ENCODE measurements around the gene PGA3.
A peak's percentile ranks its signal among the peaks of the same experiment; 100 is the strongest.

The PGA3 gene

GRCh38 chr11:61172356-61172755, 31.0 kb upstream of the PGA3 start:
- no peak for TF ChIP-seq PPARA (CRISPR knock-in tag; IDR thresholded peaks at IDR 0.05; ENCODE audit: borderline replicate concordance)
- no peak for TF ChIP-seq TOX (CRISPR knock-in tag; IDR thresholded peaks at IDR 0.05; ENCODE audit: borderline replicate concordance)
- no peak for TF ChIP-seq TSHZ2 (CRISPR knock-in tag; IDR thresholded peaks at IDR 0.05)
- no peak for TF ChIP-seq ZNF8 (CRISPR knock-in tag; IDR thresholded peaks at IDR 0.05)
- TF ChIP-seq ZNF70 (CRISPR knock-in tag; IDR thresholded peaks at IDR 0.05), result no peak
- TF ChIP-seq RARB (CRISPR knock-in tag; IDR thresholded peaks at IDR 0.05), result no peak
- no peak for TF ChIP-seq ARNTL (CRISPR knock-in tag; IDR thresholded peaks at IDR 0.05; ENCODE audit: borderline replicate concordance, low read depth)
- TF ChIP-seq CSRNP3 (CRISPR knock-in tag; IDR thresholded peaks at IDR 0.05), result no peak
- TF ChIP-seq ZC3H10 (CRISPR knock-in tag; IDR thresholded peaks at IDR 0.05), result no peak
- TF ChIP-seq GLIS3 (CRISPR knock-in tag; IDR thresholded peaks at IDR 0.05), result no peak
- no peak for TF ChIP-seq BACH2 (CRISPR knock-in tag; IDR thresholded peaks at IDR 0.05; ENCODE audit: borderline replicate concordance)
- no peak for TF ChIP-seq CREB5 (CRISPR knock-in tag; IDR thresholded peaks at IDR 0.05; ENCODE audit: low read depth)
- no peak for TF ChIP-seq OSR1 (CRISPR knock-in tag; IDR thresholded peaks at IDR 0.05)
- TF ChIP-seq TCF4 (CRISPR knock-in tag; IDR thresholded peaks at IDR 0.05; ENCODE audit: borderline replicate concordance), result no peak
- no peak for TF ChIP-seq ISL1 (CRISPR knock-in tag; IDR thresholded peaks at IDR 0.05)
- no peak for TF ChIP-seq PATZ1 (CRISPR knock-in tag; IDR thresholded peaks at IDR 0.05; ENCODE audit: borderline replicate concordance)
- no peak for TF ChIP-seq CSDC2 (CRISPR knock-in tag; IDR thresholded peaks at IDR 0.05)
- TF ChIP-seq ZNF565 (CRISPR knock-in tag; conservative IDR thresholded peaks at IDR 0.05; ENCODE audit: low read depth), result no peak
- ATAC-seq, result no peak

GRCh38 chr11:61172888-61173287, 30.4 kb upstream of the PGA3 start:
- TF ChIP-seq RARB (CRISPR knock-in tag; IDR thresholded peaks at IDR 0.05), result no peak
- TF ChIP-seq ZFP30 (CRISPR knock-in tag; IDR thresholded peaks at IDR 0.05), result no peak
- TF ChIP-seq ZC3H10 (CRISPR knock-in tag; IDR thresholded peaks at IDR 0.05), result no peak
- TF ChIP-seq TCF4 (CRISPR knock-in tag; IDR thresholded peaks at IDR 0.05; ENCODE audit: borderline replicate concordance), result no peak
- TF ChIP-seq ARNTL (CRISPR knock-in tag; IDR thresholded peaks at IDR 0.05; ENCODE audit: borderline replicate concordance, low read depth), result no peak
- TF ChIP-seq OSR1 (CRISPR knock-in tag; IDR thresholded peaks at IDR 0.05), result no peak
- no peak for TF ChIP-seq ZFP3 (CRISPR knock-in tag; IDR thresholded peaks at IDR 0.05)
- no peak for TF ChIP-seq PPARA (CRISPR knock-in tag; IDR thresholded peaks at IDR 0.05; ENCODE audit: borderline replicate concordance)
- no peak for TF ChIP-seq CSDC2 (CRISPR knock-in tag; IDR thresholded peaks at IDR 0.05)
- no peak for TF ChIP-seq ZNF70 (CRISPR knock-in tag; IDR thresholded peaks at IDR 0.05)
- TF ChIP-seq POU6F1 (CRISPR knock-in tag; IDR thresholded peaks at IDR 0.05; ENCODE audit: borderline replicate concordance, low read depth), result no peak
- no peak for ATAC-seq

GRCh38 chr11:61173456-61173855, 29.9 kb upstream of the PGA3 start:
- TF ChIP-seq ISL1 (CRISPR knock-in tag; IDR thresholded peaks at IDR 0.05) (no peak), ESRRG (CRISPR knock-in tag; IDR thresholded peaks at IDR 0.05) (no peak), TSHZ2 (CRISPR knock-in tag; IDR thresholded peaks at IDR 0.05) (no peak), ZNF70 (CRISPR knock-in tag; IDR thresholded peaks at IDR 0.05) (no peak), ZNF565 (CRISPR knock-in tag; conservative IDR thresholded peaks at IDR 0.05; ENCODE audit: low read depth) (no peak), ZFP30 (CRISPR knock-in tag; IDR thresholded peaks at IDR 0.05) (no peak), TOX (CRISPR knock-in tag; IDR thresholded peaks at IDR 0.05; ENCODE audit: borderline replicate concordance) (no peak), RARB (CRISPR knock-in tag; IDR thresholded peaks at IDR 0.05) (no peak), TCF4 (CRISPR knock-in tag; IDR thresholded peaks at IDR 0.05; ENCODE audit: borderline replicate concordance) (no peak), PPARA (CRISPR knock-in tag; IDR thresholded peaks at IDR 0.05; ENCODE audit: borderline replicate concordance) (no peak), GLIS3 (CRISPR knock-in tag; IDR thresholded peaks at IDR 0.05) (no peak), ZC3H10 (CRISPR knock-in tag; IDR thresholded peaks at IDR 0.05) (no peak), POU6F1 (CRISPR knock-in tag; IDR thresholded peaks at IDR 0.05; ENCODE audit: borderline replicate concordance, low read depth) (no peak), OSR1 (CRISPR knock-in tag; IDR thresholded peaks at IDR 0.05) (no peak), SNAI2 (CRISPR knock-in tag; IDR thresholded peaks at IDR 0.05) (no peak)
- ATAC-seq, result peak; percentile 69
